Inflammatory macrophage (primary cell): ENCODE measurements around the gene KRT82.
"Not testable (repeated sequence)": the region's sequence is repeated elsewhere in the genome, so short reads cannot be mapped to it uniquely, and the experiment has no call there.

Experiments used
- DNase-seq, 2 donors: peaks; one replicate each; pipeline ENCODE4 v3.0.0-alpha.2; 2020 to 2022

KRT82 gene

GRCh38 chr12:52359621-52360061 is 46.5 kb downstream of the KRT82 start:
- DNase-seq: peak; percentile 45 to 48

DNA sequence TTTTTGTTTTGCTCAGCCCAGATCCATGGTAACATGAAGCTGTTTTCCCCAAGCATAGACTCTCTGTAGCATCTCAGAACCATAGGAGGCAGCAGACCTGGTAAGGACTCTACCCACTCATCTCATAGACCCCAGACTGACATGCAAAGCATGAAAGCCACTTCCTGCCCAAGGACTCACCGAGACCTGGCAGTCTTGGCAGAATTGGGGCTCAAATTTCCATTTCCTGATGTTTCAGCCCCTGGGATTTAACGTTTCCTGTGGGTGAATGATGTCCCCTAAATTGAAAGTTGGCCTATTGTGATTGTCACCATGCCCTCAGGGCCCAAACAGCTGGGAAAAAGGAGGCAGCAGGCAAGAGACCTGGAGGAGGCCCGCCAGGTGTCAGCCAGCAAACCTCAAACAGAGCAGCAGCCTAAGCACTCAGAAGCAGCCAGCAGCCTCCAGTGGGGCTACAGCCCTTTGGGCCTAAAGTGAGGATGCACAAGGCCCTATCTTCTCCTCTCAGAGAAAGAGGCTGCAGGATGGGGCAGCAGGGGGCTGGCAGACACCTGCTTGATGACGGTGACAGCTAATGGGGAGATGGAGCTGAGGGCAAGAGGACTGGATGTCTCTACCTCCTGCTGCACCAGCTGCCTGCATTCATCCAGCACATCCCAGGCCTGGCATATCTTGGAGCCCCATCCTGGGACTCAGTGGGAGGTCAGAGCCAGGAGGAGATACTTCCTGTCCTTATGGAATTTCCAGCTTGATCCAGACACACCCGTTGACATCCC is 47.4 kb downstream of the KRT82 start:
- DNase-seq: no peak

GRCh38 chr12:52356762-52357580 is 49.2 kb downstream of the KRT82 start:
- DNase-seq: no peak

GRCh38 chr12:52356031-52356761 is 49.9 kb downstream of the KRT82 start:
- DNase-seq: no peak

DNA sequence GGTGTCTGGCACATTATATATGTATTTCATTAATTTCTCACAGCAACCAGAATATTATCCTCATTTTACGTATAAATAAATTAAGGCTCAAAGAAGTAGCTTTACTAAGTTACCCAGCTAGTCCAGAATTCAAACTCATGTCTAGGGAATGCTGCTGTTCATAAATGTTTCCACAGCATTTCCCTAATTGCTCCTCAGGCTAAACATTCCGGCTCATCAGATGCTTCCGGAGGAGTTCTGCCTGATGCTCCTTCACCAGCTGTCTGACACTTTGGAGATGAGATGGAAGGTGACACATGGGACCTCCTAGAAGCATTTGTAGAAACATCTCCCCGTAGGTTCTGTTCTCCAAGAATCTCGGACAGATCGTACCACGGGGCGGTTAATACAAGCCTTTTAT is 51.0 kb downstream of the KRT82 start:
- no peak for DNase-seq

GRCh38 chr12:52354200-52354599 is 51.9 kb downstream of the KRT82 start:
- DNase-seq: no peak

GRCh38 chr12:52353766-52354165 is 52.4 kb downstream of the KRT82 start:
- DNase-seq: no peak

GRCh38 chr12:52352951-52353350 is 53.2 kb downstream of the KRT82 start:
- peak in 1 of 2 donors; percentile 17 for DNase-seq

DNA sequence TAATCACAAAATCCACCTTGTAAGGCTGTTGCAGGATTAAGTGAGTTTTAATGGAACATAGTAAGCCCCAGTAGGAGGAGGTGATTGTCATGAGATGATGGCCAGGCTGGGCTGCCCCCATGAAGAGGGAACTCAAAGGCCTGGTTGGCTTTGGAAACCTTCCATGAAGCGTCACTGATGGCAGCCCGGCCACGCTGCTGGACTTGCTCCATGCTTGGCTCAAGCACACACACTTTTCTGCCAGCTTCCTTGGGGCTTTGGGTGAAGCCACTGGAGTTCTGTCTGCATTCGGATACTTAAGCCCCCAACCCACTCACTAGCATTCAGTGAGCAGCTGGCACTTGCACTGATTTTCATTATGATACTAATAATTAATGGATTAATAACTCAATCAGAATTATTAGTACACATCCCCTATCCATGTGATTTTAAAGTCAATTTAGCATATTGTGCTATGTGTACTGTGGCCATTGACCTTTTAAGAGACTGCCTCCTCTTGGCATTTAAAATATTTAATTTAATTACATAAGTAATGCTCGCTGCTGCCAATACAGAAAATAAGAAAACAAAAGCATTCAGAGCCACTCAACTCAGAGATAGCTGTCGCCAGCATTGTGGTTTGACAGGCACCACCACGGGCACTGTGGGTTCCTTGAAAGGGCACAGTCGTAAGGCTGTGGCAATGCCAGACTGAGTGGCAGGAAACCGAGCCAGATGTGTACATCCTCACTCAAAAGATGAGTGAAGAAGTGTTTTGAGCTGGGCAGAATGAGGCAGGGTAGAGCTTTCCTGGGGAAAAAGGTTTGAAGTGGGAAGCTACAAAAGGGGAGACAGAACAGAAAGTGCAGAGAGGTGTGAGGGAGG is 54.7 kb downstream of the KRT82 start:
- no peak for DNase-seq

DNA sequence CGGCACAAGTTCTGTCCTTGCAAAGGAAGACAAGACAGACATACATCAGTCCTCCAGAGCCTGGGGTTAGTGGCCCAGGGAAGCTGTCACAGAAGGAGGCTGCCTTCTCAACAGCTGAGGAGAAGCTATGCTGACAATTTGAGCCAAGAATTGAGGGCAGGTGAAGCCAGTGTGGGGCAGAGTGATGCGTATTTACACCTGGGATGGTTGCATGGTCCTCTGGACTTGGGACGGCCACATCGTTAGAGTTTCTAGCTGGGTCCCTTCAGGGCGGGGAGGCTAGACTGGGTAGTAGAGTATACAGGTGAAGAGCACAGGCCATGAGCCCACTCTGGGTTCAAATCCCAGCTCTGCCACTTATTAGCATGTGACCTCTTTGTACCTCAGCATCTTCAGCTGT is 55.3 kb downstream of the KRT82 start:
- DNase-seq: no peak

- DNase-seq: no peak
These were observed 56.0 kb downstream of the KRT82 start for GRCh38 chr12:52350021-52350620.

- no peak for DNase-seq
These were observed 56.9 kb downstream of the KRT82 start for GRCh38 chr12:52349196-52349595.

DNA sequence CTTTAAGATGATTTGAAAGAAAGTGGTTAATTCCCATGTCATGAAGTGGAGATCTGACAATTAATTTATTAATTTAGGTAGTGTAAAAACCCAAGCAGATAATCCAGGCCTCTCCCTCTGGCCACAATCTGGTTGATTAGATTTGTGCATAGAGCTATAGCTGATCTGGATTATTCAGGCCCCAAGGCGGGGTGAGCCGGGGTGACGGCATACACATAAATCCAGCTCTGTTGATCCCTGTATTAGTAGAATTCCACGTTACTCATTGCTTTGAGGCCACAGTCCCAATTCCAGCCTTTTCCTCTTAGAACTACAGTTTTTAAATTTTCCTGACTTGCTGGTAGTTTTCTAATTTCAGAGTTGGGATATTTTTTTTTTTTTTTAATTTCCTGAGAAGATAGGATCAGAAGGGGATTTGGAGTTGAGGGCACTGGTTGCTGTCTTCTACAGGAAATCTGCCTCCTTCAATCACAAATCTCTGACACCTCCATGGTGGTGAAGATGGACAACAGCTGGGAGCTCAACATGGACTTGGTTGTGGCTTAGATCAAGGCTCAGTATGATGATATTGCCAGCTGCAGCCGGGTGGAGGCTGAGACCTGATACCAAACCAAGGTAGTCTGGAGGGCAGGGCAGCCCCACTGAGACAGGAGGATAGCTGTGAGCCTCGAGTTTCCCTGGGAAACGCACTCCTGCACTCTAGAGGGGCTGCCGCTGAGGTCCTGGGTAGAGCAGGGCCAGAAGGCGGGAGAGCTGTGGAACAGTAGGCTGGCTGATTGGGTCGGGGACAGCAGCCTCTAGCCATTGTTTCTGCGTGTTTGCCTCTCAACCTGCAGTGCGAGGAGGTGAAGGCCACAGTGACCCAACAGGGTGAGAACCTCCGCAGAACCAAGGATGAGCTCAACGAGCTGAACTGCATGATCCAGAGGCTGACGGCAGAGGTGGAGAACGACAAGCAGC is 58.3 kb downstream of the KRT82 start:
- no peak for DNase-seq

DNA sequence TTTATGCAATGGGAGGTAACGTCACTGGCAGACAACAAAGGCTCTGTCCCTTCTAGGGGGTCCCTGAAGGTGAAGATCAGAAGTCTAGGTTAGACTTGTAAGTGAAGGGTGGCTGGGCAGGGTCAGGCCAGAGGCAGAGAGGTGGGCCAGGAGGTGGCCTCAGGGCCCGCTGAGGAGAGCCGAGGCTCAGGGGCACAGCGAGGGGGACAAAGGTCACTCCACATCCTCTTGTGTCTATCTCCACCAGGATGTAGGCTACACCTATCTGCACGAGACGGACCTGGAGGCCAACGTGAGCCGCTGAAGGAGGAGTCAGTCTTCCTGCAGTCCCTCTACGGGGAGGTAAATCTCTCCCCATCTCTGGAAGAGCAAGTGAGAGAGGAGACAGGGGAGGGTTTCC is 59.1 kb downstream of the KRT82 start:
- no peak for DNase-seq

- peak; percentile 50 to 73 for DNase-seq
These were observed 59.5 kb downstream of the KRT82 start for GRCh38 chr12:52346593-52346992.

DNA sequence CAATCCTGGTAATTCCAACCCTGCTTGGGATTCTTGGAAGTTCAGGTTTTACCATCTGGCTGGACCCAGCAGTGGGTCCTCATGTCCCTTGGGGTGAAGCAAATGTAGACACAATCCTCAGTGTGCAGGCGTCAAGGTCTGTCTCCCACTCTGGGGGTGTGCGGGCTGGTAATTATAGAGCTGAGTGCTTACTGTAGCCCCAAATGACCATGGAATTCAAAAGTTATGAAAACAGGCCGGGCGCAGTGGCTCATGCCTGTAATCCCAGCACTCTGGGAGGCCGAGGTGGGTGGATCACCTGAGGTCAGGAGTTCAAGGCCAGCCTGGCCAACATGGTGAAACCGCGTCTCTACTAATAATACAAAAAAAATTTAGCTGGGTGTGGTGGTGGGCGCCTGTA is 61.1 kb downstream of the KRT82 start:
- DNase-seq: not testable (repeated sequence)

GRCh38 chr12:52344111-52344510 is 62.0 kb downstream of the KRT82 start:
- peak in 1 of 2 donors; percentile 24 for DNase-seq
